WTC11 (cell line): ENCODE data around the gene SIK2.
"Not testable (repeated sequence)": the region's sequence is repeated elsewhere in the genome, so short reads cannot be mapped to it uniquely, and the experiment has no call there.

ENCODE experiments used
- ESRRA ChIP-seq: sonication (generic); formaldehyde crosslinking; IDR thresholded peaks from 2 replicates; pipeline ENCODE4 v1.8.1; 2022; ENCODE audit warnings: mild to moderate bottlenecking, missing genetic modification reagents, borderline replicate concordance
- HMGA2 ChIP-seq: fragments of 250-450 bp; sonication (Bioruptor Pico); IDR thresholded peaks from 2 replicates; pipeline ENCODE4 v1.4.0; 2021; ENCODE audit warnings: mild to moderate bottlenecking, moderate library complexity
- MYBL2 ChIP-seq: sonication (generic); formaldehyde crosslinking; IDR thresholded peaks from 2 replicates; pipeline ENCODE4 v1.8.1; 2023; ENCODE audit warnings: mild to moderate bottlenecking, moderate library complexity, missing genetic modification reagents
- TEAD1 ChIP-seq: sonication (generic); formaldehyde crosslinking; IDR thresholded peaks from 2 replicates; pipeline ENCODE4 v1.8.0; 2022; ENCODE audit warnings: mild to moderate bottlenecking, missing genetic modification reagents
- ZNF396 ChIP-seq: fragments of 250-450 bp; sonication (Bioruptor Pico); IDR thresholded peaks from 2 replicates; pipeline ENCODE4 v1.8.0; 2021; ENCODE audit warnings: mild to moderate bottlenecking, moderate library complexity, borderline replicate concordance
- TF ChIP-seq, protein P1 (sequence below): fragments of 200-600 bp; IDR thresholded peaks from 2 replicates; pipeline ENCODE4 v1.8.0; 2022; ENCODE audit warnings: antibody characterized with exemption
- TF ChIP-seq, protein P2 (sequence below): sonication (generic); formaldehyde crosslinking; conservative IDR thresholded peaks from 2 replicates; pipeline ENCODE4 v1.8.1; 2022; ENCODE audit warnings: mild to moderate bottlenecking, missing genetic modification reagents
- TF ChIP-seq, protein P3 (sequence below): sonication (generic); formaldehyde crosslinking; IDR thresholded peaks from 2 replicates; pipeline ENCODE4 v1.8.1; 2023; ENCODE audit warnings: mild to moderate bottlenecking, missing genetic modification reagents
- TF ChIP-seq, protein P4 (sequence below): sonication (generic); formaldehyde crosslinking; IDR thresholded peaks from 2 replicates; pipeline ENCODE4 v1.8.0; 2022; ENCODE audit warnings: mild to moderate bottlenecking, missing genetic modification reagents
- TF ChIP-seq, protein P5 (sequence below): fragments of 250-450 bp; sonication (Bioruptor Pico); IDR thresholded peaks from 2 replicates; pipeline ENCODE4 v2.1.2; 2022; ENCODE audit warnings: mild to moderate bottlenecking, moderate library complexity

DNA sequence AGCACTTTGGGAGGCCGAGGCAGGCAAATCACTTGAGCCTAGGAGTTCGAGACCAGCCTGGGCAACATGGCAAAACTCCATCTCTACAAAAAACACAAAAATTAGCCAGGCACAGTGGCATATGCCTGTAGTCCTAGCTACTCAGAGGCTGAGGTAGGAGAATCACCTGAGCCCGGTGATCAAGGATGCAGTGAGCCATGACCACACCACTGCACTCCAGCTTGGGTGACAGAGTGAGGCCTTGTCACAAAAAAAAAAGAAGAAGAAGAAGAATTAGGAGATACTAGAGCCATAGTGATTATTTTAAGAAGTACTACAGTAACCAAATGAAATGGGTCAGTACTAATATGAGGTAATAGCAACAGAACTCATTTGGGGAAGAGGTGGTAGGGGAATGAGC is 56.2 kb downstream of the SIK2 start:
- TF ChIP-seq, protein P1, sequence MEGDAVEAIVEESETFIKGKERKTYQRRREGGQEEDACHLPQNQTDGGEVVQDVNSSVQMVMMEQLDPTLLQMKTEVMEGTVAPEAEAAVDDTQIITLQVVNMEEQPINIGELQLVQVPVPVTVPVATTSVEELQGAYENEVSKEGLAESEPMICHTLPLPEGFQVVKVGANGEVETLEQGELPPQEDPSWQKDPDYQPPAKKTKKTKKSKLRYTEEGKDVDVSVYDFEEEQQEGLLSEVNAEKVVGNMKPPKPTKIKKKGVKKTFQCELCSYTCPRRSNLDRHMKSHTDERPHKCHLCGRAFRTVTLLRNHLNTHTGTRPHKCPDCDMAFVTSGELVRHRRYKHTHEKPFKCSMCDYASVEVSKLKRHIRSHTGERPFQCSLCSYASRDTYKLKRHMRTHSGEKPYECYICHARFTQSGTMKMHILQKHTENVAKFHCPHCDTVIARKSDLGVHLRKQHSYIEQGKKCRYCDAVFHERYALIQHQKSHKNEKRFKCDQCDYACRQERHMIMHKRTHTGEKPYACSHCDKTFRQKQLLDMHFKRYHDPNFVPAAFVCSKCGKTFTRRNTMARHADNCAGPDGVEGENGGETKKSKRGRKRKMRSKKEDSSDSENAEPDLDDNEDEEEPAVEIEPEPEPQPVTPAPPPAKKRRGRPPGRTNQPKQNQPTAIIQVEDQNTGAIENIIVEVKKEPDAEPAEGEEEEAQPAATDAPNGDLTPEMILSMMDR = not testable (repeated sequence)
- TF ChIP-seq TEAD1, HMGA2, ESRRA, ZNF396, MYBL2 (CRISPR knock-in tag): not testable (repeated sequence)
- TF ChIP-seq, protein P2, sequence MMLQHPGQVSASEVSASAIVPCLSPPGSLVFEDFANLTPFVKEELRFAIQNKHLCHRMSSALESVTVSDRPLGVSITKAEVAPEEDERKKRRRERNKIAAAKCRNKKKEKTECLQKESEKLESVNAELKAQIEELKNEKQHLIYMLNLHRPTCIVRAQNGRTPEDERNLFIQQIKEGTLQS = not testable (repeated sequence)
- TF ChIP-seq, protein P3, sequence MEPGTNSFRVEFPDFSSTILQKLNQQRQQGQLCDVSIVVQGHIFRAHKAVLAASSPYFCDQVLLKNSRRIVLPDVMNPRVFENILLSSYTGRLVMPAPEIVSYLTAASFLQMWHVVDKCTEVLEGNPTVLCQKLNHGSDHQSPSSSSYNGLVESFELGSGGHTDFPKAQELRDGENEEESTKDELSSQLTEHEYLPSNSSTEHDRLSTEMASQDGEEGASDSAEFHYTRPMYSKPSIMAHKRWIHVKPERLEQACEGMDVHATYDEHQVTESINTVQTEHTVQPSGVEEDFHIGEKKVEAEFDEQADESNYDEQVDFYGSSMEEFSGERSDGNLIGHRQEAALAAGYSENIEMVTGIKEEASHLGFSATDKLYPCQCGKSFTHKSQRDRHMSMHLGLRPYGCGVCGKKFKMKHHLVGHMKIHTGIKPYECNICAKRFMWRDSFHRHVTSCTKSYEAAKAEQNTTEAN (CRISPR knock-in tag) = not testable (repeated sequence)
- TF ChIP-seq, protein P4, sequence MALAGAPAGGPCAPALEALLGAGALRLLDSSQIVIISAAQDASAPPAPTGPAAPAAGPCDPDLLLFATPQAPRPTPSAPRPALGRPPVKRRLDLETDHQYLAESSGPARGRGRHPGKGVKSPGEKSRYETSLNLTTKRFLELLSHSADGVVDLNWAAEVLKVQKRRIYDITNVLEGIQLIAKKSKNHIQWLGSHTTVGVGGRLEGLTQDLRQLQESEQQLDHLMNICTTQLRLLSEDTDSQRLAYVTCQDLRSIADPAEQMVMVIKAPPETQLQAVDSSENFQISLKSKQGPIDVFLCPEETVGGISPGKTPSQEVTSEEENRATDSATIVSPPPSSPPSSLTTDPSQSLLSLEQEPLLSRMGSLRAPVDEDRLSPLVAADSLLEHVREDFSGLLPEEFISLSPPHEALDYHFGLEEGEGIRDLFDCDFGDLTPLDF (CRISPR knock-in tag) = not testable (repeated sequence)
- TF ChIP-seq, protein P5, sequence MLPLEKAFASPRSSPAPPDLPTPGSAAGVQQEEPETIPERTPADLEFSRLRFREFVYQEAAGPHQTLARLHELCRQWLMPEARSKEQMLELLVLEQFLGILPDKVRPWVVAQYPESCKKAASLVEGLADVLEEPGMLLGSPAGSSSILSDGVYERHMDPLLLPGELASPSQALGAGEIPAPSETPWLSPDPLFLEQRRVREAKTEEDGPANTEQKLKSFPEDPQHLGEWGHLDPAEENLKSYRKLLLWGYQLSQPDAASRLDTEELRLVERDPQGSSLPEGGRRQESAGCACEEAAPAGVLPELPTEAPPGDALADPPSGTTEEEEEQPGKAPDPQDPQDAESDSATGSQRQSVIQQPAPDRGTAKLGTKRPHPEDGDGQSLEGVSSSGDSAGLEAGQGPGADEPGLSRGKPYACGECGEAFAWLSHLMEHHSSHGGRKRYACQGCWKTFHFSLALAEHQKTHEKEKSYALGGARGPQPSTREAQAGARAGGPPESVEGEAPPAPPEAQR (CRISPR knock-in tag) = not testable (repeated sequence)
